Embryonic facial prominence (tissue), 1 donor: ENCODE data around the gene TMCO1.
"Not testable (repeated sequence)": the region's sequence is repeated elsewhere in the genome, so short reads cannot be mapped to it uniquely, and the experiment has no call there.

Experiments used
- DNase-seq: peaks from one replicate; pipeline ENCODE4 v3.0.0-alpha.2; 2016; ENCODE audit errors: extremely low spot score

The TMCO1 gene

DNA sequence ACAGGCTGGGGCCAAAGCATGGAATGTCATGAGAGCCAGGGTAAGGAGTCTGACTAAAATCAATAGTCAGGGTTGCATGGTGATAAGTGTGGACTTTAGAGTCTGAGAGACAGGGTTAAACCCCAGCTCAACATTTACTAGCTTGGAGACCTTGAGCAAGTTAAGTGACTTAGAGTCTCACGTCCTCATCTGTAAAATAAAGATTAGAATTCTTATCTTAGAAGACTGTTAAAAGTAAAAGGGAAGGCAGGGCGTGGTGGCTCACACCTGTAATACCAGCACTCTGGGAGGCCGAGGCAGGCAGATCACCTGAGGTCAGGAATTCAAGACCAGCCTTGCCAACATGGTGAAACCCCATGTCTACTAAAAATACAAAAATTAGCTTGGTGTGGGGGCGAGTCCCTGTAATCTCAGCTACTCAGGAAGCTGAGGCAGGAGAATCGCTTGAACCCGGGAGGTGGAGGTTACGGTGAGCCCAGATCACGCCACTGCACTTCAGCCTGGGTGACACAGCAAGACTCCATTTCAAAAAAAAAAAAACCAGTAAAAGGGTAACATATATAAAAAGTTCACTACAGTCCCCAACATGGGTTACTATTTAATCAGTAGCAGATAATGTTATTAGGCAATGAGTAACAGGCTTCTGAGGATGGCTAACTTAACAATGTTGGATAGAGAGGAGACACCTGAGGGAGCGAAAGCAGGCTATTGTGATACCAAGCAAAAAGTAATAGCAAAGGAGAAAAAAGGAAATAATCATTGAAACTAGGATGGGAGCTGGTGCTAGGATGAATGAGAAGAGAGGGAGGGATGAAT, 20.8 kb downstream of the TMCO1 start:
- DNase-seq, result no peak

DNA sequence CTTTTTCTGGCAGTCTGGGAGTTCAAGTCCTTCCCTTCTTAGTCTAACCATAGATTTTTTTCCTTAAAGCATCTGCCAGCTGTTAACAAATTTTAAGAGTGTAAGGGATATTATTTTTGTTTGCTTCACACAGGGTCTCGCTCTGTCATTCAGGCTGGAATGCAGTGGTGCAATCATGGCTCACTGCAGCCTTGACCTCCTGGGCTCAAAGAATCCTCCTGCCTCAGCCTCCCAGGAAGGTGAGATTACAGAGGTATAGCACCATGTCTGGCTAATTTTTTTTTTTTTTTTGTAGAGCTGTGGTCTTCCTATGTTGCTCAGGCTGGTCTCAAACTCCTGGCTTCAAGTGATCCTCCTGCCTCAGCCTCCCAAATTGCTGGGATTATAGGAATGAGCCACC, 23.8 kb downstream of the TMCO1 start:
- DNase-seq, result not testable (repeated sequence)

DNA sequence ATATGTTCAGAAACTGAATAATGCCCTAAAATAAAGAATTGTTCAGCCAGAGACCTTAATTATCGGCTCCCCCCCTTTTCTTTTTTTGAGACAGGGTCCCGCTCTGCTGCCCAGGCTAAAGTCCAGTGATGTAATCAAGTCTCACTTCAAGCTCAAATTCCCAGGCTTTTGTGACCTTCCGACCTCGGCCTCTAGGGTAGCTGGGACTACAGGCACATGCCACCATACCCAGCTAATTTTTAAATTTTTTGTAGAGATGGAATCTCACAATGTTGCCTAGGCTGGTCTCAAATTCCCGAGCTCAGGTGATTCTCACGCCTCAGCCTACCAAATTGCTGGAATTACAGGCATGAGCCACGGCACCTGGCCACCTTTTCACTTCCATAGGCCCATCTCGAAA, 26.5 kb downstream of the TMCO1 start:
- DNase-seq, result no peak

DNA sequence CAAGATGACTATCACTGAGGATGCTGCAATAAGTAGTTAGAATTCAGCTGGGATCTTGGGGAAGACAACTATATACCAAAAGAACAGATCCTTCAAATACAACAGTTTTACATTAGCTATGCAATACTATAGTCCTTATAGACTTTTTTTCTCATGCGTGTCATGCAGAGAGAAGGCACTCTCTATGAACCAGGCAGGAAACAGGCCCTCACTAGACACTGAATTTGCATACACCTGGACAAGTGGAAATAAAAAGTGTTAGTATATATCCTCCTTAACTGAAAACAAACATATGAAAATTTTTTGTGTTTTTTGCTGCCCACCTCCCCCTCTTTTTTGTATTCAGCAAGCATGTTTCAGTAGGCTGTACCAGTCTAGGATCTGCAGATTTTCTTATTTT, 29.9 kb downstream of the TMCO1 start:
- DNase-seq, result no peak

DNA sequence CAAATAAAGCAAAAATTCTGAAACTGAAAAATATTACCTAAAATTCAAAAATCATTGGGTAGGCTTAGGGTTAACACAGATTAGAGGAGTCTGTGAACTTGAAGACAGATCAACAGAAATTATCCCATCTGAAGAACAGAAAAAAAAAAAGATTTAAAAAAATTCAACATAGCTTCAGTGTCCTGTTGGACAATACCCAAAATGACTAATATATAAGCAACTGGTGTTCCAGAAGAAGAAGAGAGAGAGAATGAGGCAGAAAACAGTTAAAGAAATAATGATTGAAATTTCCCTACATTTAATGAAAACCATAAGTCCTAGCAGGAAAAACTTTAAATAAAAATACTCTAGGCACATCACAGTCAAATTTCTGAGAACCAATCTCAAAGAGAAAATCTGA, 31.5 kb downstream of the TMCO1 start:
- DNase-seq, result no peak

- DNase-seq, result no peak
Observed at GRCh38 chr1:165734906-165735305, 33.8 kb downstream of the TMCO1 start.

DNA sequence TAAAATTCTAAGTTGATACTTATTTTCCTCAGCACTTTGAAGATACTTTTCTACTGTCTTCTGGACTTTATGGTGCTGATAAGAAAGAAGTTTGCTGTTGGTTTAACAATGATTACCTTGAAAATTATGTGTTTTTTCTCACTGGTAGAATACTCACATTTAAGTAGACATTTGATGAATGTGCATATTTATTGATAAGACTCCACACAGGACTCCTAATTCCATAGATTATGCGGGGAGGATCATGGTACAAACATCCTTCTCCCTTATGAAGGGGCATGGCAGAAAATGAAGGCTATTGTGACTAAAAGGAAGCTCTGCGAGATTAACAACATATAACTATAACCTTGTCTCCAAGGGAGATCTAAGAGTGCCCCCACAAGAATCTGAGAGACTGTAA, 41.8 kb downstream of the TMCO1 start:
- DNase-seq, result no peak

- no peak for DNase-seq
Observed at GRCh38 chr1:165726169-165726568, 42.5 kb downstream of the TMCO1 start.

- peak; percentile 17 for DNase-seq
Observed at GRCh38 chr1:165717918-165718515, 50.7 kb downstream of the TMCO1 start.

DNA sequence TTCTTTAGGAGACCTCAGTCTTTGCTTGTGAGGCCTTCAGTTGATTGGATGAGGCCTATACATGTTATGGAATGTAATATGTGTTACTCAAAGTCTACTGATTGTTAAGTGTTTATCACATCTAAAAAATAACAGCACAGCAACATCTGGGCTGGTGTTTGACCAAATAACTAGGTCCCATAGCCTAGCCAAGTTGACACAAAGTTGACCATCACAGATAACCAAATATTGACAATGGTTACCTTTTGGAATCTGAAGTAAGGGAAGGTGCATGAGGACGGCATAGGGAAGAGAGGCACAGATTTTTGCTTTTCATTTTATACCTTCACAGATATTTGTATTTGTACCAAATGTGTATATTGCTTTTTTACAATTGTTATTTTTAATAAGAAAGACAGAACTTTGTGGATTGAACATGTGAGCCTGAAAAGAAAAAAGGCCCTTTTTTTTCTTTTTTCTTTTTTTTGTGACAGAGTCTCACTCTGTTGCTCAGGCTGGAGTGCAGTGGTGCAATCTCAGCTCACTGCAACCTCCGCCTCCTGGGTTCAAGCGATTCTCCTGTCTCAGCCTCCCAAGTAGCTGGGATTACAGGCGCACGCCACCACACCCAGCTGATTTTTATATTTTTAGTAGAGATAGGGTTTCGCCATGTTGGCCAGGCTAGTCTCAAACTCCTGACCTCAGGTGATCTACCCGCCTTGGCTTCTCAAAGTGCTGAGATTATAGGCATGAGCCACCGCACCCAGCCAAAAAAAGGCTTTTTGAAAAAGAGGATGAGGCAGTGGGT, 52.2 kb downstream of the TMCO1 start:
- not testable (repeated sequence) for DNase-seq

DNA sequence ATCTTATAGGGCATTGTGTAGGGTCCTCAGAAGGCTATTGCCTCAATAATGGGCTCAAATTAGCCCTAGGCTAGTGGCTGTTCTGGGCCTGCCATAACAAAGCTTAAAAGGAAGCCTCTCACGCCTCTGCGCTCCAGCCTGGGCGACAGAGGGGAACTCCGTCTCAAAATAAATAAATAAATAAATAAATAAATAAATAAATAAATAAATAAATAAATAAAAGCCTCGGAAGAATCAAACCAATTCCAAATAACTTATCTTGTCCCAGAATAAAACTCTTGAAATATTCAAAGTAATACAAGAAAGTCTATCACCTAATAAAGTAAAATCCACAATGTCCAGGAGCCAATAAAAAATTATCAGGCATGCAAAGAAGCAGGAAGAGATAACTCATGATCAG, 55.9 kb downstream of the TMCO1 start:
- no peak for DNase-seq

- DNase-seq, result no peak
Observed at GRCh38 chr1:165707984-165708706, 60.5 kb downstream of the TMCO1 start.

DNA sequence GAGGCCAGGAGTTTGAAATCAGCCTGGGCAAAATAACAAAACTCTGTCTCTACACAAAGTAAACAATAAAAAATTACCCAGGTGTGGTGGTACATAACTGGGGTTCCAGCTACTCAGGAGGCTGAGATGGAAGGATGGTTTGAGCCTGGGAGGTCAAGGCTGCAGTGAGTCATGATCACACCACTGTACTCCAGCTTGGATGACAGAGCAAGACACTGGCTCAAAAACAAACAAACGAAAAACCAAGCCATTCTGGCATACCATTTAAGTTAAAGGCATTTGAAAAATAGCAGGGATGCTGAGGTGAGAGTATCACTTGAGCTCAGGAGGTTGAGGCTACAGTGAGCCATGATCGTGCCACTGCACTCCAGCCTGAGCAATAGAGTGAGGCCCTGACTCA, 65.0 kb downstream of the TMCO1 start:
- no peak for DNase-seq

- DNase-seq, result not testable (repeated sequence)
Observed at GRCh38 chr1:165701922-165702321, 66.7 kb downstream of the TMCO1 start.

GRCh38 chr1:165699577-165699976, 69.1 kb downstream of the TMCO1 start:
- DNase-seq, result no peak

DNA sequence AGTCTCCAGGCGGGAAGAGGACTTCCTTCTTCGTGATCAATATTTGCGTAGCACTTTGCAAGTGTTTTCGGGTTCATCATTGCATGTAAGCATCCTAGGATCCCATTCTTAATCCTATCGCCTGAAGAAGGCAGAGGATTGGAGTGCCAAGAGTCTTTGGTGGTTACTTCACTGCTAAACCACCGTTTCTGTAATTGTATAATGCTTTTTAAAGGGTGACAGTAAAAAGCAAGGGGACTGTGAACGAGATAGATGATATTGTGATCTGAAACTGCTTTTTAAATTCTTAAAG, 70.0 kb downstream of the TMCO1 start:
- no peak for DNase-seq

- DNase-seq, result peak; percentile 71
Observed at GRCh38 chr1:165697881-165698760, 70.5 kb downstream of the TMCO1 start, which contains the start of gene ALDH9A1. TSS of gene ALDH9A1 (minus strand) at chr1:165698562. CDS start at chr1:165698558, 4 bp downstream.

GRCh38 chr1:165697491-165697880, 71.2 kb downstream of the TMCO1 start:
- DNase-seq, result no peak

DNA sequence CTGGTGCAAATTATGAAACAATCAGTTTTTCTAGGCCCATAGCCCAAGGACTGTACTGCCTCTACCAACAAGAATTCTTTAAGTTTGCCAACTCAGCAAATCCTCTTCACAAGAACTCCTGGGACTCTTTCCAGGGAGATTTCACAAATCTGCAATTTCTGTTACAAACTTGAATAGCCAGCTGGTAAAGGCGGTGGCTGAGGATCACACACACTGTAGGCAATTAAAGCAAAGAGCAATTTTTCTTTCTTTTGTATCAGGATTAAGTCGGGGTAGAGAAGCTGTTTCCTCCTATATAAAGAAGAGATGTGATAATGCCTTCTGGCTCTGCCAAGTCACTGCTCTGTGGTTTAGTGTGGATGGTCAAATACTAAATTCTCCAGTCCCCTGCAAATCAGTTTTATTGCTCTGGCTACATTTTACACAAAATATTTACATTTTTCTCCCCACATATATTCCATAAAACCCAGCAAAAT, 72.0 kb downstream of the TMCO1 start:
- no peak for DNase-seq

DNA sequence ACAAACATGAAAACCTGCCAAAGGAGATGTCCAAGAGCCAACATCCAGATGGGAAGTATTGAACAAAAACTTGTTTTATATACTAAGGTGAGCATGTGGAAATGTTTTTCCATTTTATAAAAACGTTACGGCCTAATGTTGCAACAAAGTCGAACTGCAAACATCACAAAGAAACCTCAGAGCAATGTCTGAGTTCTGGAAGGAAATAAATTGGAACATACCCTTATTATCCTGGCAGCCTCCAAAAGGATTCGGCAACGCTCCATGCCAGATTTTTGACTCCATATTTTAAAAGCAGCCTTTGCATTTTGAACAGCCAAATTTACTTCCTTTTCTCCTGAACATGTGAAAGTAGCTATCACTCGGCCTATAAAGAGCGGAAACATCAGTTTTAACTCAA, 73.6 kb downstream of the TMCO1 start:
- peak; percentile 9 for DNase-seq

DNA sequence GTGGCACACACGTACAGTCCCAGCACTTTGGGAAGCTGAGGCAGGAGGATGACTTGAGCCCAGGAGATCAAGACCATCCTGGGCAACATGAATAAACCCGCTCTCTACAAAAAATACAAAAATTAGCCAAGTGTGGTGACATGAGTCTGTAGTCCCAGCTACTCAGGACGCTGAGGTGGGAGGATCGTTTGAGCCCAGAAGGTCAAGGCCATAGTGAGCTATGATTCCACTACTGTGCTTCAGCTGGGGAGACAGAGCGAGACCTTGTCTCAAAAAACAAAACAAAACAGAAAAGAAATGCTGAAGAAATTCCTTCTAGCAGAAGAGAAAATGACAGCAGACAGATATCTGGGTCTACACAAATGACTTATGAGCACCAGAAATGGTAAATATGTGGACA, 80.6 kb downstream of the TMCO1 start:
- DNase-seq, result no peak
